Bone marrow (tissue), 2 donors: ENCODE results near the gene SNAP25.

Experiments
- DNase-seq, 2 donors: peaks; one replicate each; lab custom pipeline; 2025; lab: John Stamatoyannopoulos, UW

The SNAP25 gene

DNA sequence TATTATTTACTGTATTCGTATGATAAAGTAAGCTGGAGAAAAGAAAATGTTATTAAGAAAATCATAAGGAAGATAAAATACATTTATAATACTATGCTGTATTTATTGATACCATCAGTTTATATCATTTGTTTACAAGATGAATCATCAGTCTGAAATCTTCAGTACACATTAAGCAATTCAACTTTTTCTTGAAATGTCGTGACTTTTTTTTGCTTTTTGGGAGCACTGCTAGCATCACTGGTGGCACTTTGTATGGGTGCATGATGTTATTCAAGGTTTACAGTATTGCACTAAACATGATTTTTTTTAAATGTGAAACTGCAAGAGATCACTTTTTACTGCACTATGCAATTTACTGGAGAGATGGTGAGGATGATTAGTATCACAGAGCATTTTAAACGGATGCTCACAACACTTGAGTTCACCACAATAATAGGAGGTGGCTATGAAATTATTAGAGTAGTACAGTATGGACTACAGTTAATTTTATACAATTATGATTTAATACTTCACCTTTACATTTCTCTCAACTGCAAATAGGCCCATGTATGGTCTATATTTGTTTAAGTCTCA lies 85.9 kb downstream of the SNAP25 start:
- DNase-seq = no peak

DNA sequence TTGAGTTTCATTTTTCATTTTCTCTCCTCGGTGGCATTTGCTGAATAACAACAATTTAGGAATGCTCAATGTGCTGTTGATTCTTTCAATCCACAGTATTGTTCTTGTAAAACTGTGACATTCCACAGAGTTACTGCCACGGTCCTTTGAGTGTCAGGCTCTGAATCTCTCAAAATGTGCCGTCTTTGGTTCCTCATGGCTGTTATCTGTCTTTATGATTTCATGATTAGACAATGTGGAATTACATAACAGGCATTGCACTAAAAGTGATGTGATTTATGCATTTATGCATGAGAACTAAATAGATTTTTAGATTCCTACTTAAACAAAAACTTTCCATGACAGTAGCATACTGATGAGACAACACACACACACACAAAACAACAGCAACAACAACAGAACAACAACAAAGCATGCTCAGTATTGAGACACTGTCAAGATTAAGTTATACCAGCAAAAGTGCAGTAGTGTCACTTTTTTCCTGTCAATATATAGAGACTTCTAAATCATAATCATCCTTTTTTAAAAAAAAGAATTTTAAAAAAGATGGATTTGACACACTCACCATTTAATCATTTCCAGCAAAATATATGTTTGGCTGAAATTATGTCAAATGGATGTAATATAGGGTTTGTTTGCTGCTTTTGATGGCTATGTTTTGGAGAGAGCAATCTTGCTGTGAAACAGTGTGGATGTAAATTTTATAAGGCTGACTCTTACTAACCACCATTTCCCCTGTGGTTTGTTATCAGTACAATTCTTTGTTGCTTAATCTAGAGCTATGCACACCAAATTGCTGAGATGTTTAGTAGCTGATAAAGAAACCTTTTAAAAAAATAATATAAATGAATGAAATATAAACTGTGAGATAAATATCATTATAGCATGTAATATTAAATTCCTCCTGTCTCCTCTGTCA lies 88.1 kb downstream of the SNAP25 start:
- DNase-seq = no peak

DNA sequence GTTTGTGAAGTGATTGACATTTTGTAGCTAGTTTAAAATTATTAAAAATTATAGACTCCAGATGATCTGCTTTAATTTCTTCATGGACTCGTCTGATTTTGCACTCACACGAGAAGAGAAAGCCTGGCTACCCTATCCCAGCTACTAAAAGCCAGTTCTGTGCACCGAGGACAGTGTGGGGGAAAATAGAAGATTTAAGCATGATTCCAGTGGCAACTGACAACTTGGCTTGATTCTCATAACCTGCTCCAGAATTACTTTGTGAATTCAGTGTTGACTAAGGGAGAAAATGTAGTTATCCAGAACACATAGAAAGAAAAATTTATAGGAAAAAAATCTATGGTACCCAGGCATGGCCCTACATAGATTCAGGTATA lies 88.7 kb downstream of the SNAP25 start:
- no peak for DNase-seq

DNA sequence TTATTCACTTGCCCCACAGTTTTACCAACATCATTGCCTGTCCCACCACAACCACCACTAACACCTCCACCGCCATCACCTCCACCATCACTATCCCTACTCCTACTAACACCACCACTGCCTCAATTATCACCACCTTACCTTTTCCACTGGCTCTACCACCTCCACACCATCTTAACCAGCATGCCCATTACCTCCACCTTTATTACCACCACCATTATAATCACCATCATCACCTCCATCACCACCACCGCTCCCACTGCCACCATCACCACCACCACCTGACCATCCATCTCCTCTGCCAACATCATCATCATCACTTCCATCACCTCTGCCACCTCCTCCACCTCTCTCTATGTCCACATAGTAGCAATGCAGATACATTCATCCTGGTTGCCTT lies 90.0 kb downstream of the SNAP25 start:
- no peak for DNase-seq

DNA sequence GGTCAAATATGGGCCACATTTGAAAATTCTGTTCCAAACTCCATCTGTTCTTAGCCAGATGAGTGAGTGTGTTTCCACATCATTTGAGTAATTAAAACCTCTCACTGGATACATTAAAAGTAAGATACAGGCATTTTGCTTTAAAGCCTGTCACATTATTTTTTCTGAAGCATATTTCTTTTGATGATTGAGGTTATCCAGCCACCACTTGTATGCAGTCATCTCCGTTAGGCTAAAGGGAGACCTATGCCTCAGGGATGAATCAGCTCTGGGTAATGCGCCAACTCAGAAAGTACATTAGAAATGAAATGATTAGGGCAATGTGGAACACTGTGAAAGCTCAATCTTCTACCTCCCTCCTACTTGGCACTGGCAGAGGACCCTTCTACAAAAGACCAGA lies 90.7 kb downstream of the SNAP25 start:
- no peak for DNase-seq

DNA sequence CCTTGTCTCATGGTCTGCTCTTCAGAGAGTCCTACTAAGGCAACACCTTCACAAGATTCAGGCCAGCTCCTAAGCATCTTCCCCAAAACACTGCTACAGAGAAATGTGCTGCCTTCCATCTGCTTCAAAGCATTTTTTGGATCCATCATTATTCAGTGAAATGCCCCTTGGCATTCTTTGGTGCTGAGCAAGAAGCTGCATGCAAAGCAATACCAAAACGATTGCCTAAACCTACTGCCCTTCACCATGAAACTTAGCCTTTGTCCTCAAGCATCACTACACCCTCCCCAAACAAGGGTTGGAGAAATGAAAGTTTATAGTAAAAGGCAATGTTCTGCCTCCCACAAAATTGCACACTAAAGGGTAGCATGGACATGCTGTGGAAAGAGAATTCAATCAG lies 93.5 kb downstream of the SNAP25 start:
- no peak for DNase-seq

DNA sequence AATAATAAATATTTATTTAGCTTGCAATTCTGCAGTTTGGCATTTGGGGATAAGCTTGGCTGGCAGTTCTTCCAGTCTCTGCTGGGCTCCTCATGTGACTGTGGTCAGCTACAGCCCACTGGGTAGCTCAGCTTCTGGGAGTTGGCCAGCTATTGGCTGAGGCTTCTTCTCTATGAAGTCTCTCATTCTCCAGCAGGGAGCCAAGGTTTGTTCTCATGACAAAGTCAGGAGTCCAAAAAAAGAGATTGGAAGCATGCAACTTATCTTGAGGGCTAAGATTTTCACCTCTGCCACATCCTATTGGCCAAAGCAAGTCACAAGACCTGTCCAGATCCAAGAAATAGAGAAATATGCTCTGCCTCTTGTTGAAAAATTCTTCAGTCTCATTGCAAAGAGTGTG lies 94.6 kb downstream of the SNAP25 start:
- no peak for DNase-seq

DNA sequence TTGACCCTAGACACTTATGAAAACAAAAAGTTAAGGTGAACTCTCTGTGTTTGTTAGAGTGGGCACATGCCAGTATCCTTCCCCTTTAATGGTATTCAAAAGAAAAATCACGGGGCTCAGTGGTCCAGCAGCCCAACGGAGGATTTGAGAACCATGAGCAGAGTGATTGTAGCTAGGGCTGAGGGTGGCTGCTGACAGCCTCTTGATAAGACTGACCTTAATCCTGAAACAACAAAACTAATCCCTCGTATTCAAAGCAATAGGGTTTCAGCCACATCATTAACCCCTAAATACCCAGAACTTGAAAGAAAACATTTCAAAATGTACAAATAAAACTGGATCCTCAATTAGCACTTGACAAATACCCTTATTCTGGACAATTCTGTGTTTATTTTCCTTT lies 95.1 kb downstream of the SNAP25 start:
- no peak for DNase-seq

DNA sequence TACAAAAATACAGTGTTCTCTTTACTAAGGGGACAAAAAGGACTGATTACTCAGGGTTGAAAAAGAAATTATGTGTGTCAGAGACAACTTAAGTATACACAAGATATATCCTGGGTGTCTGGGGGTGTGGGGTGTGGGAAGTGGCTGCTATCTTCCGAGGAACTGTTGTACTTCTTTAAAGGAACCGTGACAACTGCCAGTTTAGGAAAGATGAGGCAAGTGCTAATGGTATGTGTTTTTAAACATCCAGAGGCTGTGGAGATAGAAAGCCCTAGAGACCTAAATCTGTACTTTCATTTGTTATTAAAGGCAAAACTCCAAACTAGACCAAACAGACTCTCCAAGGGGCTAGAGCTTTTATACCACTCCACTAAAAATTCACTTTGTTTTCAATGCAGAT lies 95.6 kb downstream of the SNAP25 start:
- no peak for DNase-seq

DNA sequence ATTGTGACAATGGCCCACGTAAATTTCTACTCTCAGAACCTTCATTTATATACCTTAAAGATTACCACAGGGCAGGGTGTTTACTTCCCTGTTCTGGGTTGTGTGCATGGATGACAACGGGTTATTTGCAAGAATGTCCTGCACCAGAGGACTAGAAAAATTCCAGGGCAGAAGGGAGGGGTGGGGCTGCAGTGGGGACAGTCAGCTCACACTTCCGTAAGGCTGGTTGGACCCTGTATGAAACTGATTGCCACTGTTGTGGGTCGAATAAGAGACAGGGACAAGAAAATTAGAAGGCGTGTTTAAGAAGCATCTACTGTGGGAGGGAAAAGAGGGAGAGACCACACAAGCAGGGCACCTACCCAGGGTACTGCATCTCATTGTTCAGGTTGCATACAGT lies 96.5 kb downstream of the SNAP25 start:
- DNase-seq = no peak

DNA sequence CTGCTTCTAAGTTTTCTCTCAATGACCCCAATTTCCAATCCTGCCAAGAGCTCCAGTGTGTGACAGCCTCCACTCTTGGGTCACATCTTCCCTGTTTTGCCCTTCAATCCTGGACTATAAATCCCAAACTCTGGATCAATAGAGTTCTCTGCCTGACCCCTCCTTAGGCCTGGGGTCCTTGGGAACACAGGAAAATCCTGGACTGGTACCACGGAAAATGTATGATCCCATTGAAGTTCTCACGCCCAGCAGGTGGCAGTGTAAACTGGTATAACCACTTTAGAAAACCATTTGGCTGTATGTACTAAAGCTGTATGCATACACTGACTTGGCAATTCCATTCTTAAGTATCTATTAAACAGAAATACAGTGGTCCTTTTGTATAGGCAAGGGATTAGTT lies 98.0 kb downstream of the SNAP25 start:
- no peak for DNase-seq

DNA sequence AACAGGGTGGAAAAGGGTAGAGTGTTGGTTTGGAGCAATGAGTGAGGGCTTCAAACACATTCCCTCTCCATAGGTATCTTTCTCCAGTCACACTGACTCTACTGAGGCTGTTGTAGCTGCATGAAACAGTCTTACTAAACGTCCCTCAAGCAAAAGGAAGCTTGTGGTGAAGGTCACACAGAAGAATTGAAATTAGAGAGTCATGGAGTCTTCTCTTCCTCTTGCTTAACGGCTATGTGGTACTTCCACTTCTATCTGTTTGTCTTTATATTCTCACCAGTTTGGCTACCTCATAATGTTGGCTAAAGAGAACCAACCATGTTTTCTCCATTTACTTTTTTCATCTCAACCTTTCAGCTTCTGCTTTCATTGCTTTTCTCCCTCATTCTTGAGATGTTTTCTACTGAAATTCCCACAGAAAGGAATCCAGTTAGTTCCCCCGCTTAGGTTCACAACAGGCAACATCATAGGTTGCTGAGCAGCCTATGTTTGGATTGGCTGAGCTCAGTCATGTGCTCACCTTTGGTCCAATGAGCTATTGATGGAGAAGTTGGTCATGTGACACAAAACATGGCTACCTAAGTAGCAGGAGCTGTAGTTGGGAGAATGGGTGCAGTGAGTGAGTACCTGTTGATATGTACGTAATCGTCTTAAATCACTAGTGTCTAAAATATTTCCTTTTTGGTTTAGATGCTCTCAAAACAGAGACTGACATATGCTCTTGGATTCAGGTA lies 99.8 kb downstream of the SNAP25 start:
- DNase-seq = no peak

DNA sequence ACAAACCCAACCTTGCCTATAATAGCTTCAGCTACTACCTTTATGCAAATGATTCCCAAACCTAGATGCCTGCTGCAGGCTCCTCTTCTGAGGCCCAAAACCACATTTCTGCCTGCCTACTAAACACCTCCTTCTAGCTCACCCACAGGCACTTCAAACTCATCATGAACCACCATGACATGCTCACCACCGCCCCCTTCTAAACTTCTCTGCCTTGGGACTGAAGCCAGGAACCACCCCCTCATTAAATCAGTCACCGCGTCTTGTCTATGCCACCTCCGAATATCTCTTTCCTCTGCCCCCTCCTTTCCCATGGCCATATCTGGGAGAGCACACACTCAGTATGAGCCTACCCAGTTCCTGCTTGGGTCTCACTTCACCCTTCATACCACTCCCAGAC lies 101.2 kb downstream of the SNAP25 start:
- DNase-seq = no peak

DNA sequence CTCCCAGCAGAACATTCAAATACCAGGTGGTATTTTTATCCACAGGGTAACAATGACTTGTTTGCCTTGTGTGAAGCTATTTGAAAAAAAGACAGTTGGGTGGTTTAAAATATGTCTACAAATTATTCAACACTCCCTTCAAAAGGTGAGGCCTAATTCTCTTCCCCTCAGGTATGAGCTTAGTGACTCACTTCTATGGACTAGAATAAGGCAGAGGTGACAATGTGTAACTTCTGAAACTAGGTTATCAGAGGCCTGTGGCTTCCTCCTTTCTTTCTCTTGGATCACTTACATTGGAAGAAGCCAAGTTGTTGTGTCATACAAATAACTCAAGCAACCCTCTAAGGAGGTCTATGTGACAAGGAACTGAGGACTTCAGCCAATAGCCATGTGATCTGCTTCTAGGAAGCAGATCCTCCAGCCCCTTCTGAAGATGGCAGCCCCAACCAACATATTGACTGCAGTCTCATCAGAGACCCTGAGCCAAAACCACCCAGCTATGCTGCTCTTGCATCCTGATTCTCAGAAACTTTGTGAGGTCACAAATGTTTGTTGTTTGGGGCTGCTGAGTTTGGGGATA lies 102.6 kb downstream of the SNAP25 start:
- DNase-seq = no peak

DNA sequence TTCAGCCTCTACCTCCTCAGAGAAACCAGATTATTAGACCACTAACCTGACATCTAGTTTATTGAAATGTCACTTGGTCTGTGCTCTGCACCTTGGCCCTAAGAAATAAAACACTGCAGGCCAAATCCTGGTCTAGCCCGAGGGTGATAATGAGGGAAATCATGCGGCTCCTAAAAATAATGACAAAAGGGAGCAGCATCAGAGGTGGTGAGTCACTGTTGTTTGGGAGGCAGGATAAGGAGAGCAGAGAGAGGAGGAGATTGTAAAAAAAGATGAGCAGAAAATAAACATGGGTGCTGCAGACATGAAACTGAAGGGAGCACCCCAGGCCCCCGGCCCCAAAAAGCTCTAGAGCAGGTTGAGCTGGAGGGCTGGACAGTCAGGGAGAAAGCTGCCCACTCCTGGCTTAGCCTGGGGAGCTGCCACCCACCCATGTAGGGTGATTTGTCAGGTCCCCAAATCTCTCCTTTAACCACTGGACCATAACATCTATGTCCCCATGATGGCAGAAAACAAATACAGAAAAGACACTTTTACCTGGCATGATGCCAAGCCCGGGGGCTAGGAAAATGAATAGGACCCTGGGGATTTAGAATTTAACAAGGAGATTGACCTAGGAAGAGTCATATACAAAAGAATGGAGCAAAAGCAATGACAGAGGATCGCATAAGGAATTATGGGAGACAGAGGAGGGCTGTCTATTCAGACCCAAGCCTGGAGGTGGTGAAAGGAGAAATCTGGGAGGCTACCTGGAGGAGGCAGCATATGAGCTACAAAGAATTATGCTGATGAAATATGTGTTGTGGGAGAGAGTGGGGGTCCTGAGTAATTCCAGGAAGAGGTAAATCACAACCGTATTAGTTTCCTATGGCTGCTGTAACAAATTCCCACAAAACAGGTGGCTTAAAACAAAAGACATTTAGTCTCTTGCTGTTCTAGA lies 103.7 kb downstream of the SNAP25 start:
- no peak for DNase-seq

DNA sequence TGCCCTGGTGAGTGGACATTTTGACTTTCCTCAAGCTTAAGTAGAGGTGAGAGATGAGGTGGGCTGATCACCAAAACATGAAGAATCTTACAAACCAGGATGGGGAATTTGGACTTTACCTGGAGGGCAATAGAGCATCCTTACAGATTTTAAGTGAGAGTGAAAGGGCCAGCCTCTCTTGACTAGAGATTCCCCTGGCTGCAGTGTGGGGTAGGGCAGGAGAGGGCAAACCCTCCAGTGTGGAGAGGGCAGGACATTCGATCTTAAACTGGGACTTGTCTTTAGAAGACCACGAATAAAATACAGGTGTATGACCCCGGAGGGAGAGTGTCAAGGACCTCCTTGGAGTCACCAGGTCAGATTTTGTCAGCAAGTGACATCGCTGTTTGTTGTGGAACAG lies 105.1 kb downstream of the SNAP25 start:
- no peak for DNase-seq

DNA sequence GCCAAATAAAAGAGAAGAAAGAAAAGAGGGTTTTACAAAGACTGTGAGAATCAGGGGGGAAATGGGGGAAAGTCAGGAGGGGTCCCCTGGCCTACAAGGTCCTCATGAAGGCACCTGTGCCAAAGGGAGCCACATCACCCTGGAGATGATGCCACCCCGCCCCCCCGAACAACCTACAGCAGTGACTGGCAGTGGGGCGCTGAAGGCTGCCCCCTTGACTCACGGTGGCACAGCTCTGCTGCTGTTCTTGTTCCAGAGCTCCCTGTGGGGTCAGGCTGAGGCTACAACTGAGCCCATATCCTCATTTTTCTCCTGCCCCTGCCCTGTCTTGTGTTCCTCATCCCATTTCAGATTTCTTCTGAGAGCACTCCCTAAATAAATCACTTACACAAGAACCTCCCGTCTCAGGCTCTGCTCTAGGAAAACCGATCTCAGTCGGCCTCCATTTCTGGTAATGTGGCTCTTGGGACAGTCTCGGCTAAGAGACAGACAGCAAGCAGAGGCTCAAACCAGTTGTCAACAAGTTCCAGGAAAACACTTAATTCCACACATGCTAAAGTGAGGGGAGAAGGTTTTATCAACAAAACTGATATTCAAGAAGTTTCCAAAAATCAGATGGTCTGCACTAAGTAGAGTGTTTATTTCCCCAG lies 105.7 kb downstream of the SNAP25 start:
- DNase-seq = no peak

DNA sequence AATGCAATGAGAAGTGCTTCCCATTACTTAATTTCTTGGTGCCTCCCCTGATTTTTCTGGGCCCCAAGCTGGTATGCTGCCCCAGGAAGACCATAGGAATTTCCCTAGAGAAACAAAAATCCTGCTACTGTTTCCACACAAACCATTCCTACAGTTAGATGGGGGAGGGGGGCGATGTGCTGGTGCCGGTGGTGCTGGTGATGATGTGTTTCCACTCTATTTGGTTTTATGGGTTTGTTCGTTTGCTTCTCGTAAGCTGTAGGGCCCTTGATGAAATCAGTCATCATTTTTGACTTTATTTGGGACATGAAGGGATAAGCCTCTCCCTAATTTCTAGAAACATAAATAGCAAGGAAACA lies 110.2 kb downstream of the SNAP25 start:
- DNase-seq = no peak

DNA sequence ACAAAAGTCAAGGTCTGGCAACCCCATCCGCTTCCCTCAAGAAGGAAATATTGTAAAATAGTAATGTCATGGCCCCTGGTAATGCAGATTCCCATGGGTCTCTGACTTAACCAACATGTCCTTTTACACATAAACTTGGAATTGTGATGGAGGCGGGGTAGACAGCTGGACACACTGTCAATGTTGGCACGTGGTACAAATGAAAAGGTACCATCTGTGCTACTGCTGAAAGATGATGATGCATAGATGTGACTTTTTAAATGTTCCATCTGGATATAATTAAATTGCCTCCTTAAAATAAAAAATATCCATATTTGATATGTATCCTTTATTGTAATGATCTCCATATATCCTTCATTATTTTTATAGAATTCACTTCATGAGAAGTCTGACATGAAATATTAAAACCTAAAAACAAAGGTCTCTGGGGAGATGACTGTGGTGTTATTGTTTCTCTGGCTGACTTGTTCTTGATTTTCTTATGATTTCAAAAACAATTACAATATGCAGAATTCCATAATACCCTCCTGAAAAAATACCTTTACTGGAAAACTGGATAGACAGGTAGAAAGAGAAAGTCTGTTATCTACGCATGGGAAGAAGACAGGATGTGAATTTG lies 110.9 kb downstream of the SNAP25 start:
- no peak for DNase-seq

DNA sequence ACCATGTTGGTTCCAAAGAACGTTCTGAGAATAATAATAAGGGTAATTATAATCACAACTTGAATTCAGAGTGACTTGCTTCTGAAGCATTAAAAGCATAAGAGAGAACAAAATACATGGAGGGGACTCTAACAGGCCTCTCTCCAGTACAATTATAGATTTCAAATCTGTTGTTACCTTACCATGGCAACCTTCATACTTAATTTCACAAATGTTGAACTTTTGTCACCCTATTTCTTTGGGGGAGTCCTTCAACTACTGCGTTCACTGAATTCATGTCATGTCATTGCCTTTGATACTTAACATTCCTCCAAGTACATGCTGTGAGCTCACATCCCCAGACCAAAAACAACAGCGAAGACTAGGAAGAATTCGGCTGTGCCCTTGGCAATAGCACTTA lies 111.4 kb downstream of the SNAP25 start:
- no peak for DNase-seq
